K562 (cell line): ENCODE data around the gene CAMK2D. TPM values are rescaled to one million over a fixed set of nuclear protein-coding genes. Genes with fewer than 3 reads are reported as not detected.

Source experiments
- ATAC-seq: fragments of 200-7000 bp; cut with Tn5 transposase; 3 replicates; pipeline ENCODE4 v1.9.1; 2020; ENCODE audit warnings: moderate library complexity
- BruUV-seq: library from RNA; stranded (reverse); fragments of 400-500 nt; replicated peaks from 2 replicates; lab custom pipeline; 2021; lab: Mats Ljungman, UMichigan
- CTCF ChIA-PET: fragments of 300-600 bp; formaldehyde crosslinking; extraction: SDS; loops from one replicate; lab custom pipeline; 2021; ENCODE audit warnings: low intra/inter-chr PET ratio; lab: Yijun Ruan, JAX
- POLR2A ChIA-PET: fragments of 300-600, 350-650 bp; sonication (Branson Sonifier 250); formaldehyde crosslinking; extraction: SDS; loops from one replicate; lab custom pipeline; 2021; ENCODE audit warnings: antibody characterized with exemption, inconsistent platforms; lab: Yijun Ruan, JAX
- DNase-seq, 4 experiments: peaks; one replicate each; pipeline versions ENCODE4 v3.0.0 to v3.0.0-alpha.2; 2011 to 2018; ENCODE audit warnings: low spot score in 3 of 4, mixed read lengths in 3 of 4; ENCODE audit errors: extremely low read depth in 1 of 4
- FAIRE-seq: peaks from 2 replicates; lab custom pipeline; 2011; peaks lifted over from hg19 to GRCh38; lab: Jason Lieb, UNC
- H2AFZ ChIP-seq: 2 replicates; pipeline ENCODE4 v1.6.0; 2011; ENCODE audit warnings: low read depth, low read length, control low read depth, inconsistent platforms
- H3K27ac ChIP-seq: fragments of 200-600 bp; 3 replicates; pipeline ENCODE4 v1.8.0; 2011; ENCODE audit warnings: low read depth, mild to moderate bottlenecking, control low read depth, inconsistent platforms, low read length, moderate library complexity, mixed read lengths; ENCODE audit errors: extremely low read depth
- H3K27me3 ChIP-seq, 2 experiments: fragments of 300-600 bp in 1 of 2; 2 replicates in 1 of 2; 3 replicates in 1 of 2; pipeline versions ENCODE4 v1.6.0 to v1.8.0; 2011; ENCODE audit warnings: inconsistent platforms in 2 of 2, low read length in 2 of 2, mild to moderate bottlenecking in 1 of 2, mixed read lengths in 1 of 2, moderate library complexity in 1 of 2; ENCODE audit not compliant: control insufficient read depth in 2 of 2, insufficient read depth in 2 of 2
- H3K36me3 ChIP-seq: fragments of 300-600 bp; 3 replicates; pipeline ENCODE4 v1.8.0; 2011; ENCODE audit warnings: mild to moderate bottlenecking, low read length, inconsistent platforms; ENCODE audit not compliant: control insufficient read depth, insufficient read depth
- H3K4me1 ChIP-seq, 2 experiments: fragments of 200-600 bp in 1 of 2; replicated peaks in 1 of 2; 2 replicates in 1 of 2; 3 replicates in 1 of 2; pipeline versions ENCODE4 v1.5.1 to v1.8.0; 2011; ENCODE audit warnings: inconsistent platforms in 2 of 2, low read length in 2 of 2, mild to moderate bottlenecking in 1 of 2, mixed read lengths in 1 of 2, moderate library complexity in 1 of 2; ENCODE audit not compliant: control insufficient read depth in 2 of 2, insufficient read depth in 2 of 2
- H3K4me2 ChIP-seq: 2 replicates; pipeline ENCODE4 v1.6.1; 2011; ENCODE audit warnings: low read length, control low read depth, inconsistent platforms, mixed read lengths; ENCODE audit not compliant: insufficient read depth
- H3K4me3 ChIP-seq: fragments of 200-600 bp; sonication (generic), shearing (Covaris generic); 2 replicates; pipeline ENCODE4 v1.5.1; 2016; ENCODE audit warnings: control low read depth, inconsistent platforms
- H3K79me2 ChIP-seq: fragments of 200-600 bp; 3 replicates; pipeline ENCODE4 v1.8.0; 2011; ENCODE audit warnings: low read length, inconsistent platforms; ENCODE audit not compliant: control insufficient read depth, insufficient read depth
- H3K9ac ChIP-seq, 2 experiments: 2 replicates each; pipeline versions ENCODE4 v1.6.0 to v1.6.1; 2011; ENCODE audit warnings: low read depth in 2 of 2, low read length in 2 of 2, control low read depth in 1 of 2, inconsistent platforms in 1 of 2, mild to moderate bottlenecking in 1 of 2, mixed read lengths in 1 of 2; ENCODE audit not compliant: insufficient read depth in 1 of 2
- H3K9me1 ChIP-seq: one replicate; pipeline ENCODE4 v1.6.0; 2011; ENCODE audit warnings: inconsistent platforms, mild to moderate bottlenecking, low read length, moderate library complexity; ENCODE audit not compliant: control insufficient read depth, insufficient read depth
- H3K9me3 ChIP-seq: replicated peaks from 2 replicates; pipeline ENCODE4 v1.5.1; 2011; ENCODE audit warnings: low read depth, low read length, inconsistent platforms; ENCODE audit not compliant: control insufficient read depth, insufficient read depth
- H4K20me1 ChIP-seq: replicated peaks from 2 replicates; pipeline ENCODE4 v1.6.1; 2011; ENCODE audit warnings: low read length, inconsistent platforms, mixed read lengths; ENCODE audit not compliant: control insufficient read depth, insufficient read depth
- NFIC ChIP-seq: fragments of 450-650 bp; IDR thresholded peaks from 2 replicates; pipeline ENCODE4 v1.6.1; 2017; ENCODE audit warnings: mild to moderate bottlenecking, inconsistent platforms
- NFIX ChIP-seq: fragments of 250-450 bp; sonication (Bioruptor Pico); IDR thresholded peaks from 2 replicates; pipeline ENCODE4 v1.4.0; 2020; ENCODE audit warnings: low read depth, mild to moderate bottlenecking, moderate library complexity
- PML ChIP-seq: IDR thresholded peaks from 2 replicates; pipeline ENCODE4 v1.6.1; 2012; ENCODE audit warnings: low read length, inconsistent platforms
- POLR2H ChIP-seq: IDR thresholded peaks from 2 replicates; pipeline ENCODE4 v1.6.1; 2016; ENCODE audit warnings: missing genetic modification characterization, low read depth, mild to moderate bottlenecking, control low read depth, missing compliant biosample characterization, moderate library complexity
- RBM25 ChIP-seq: fragments of 200-400 bp; formaldehyde crosslinking; IDR thresholded peaks from 2 replicates; pipeline ENCODE4 v1.6.1; 2018; ENCODE audit warnings: low read length, low read depth, moderate library complexity; ENCODE audit not compliant: severe bottlenecking
- ZFP36 ChIP-seq: fragments of 150-350 bp; IDR thresholded peaks from 2 replicates; pipeline ENCODE4 v1.6.1; 2018; ENCODE audit warnings: low read length, low read depth; ENCODE audit not compliant: partially characterized antibody
- ZFPM2 ChIP-seq: fragments of 250-450 bp; sonication (Bioruptor Pico); IDR thresholded peaks from 2 replicates; pipeline ENCODE4 v1.5.1; 2022; ENCODE audit warnings: mild to moderate bottlenecking
- WGBS: fragments of 100-300 bp; shearing (Covaris generic); methylation state at CpG from one replicate; pipeline ENCODE4 v1.1.6; 2016; ENCODE audit warnings: low coverage, mixed read lengths; ENCODE audit not compliant: insufficient coverage; ENCODE audit errors: missing lambda C conversion rate; 5-methylcytosine and 5-hydroxymethylcytosine counted together
- in situ Hi-C: fragments of 300-500 bp; cut with MboI; formaldehyde crosslinking; loops from 4 replicates; pipeline ENCODE4 v1.15.0; 2018; ENCODE audit warnings: inconsistent platforms, mixed read lengths
- intact Hi-C: fragments of 100-400 bp; cut with micrococcal nuclease; formaldehyde crosslinking; loops from 2 replicates; pipeline ENCODE4 v1.14.2; 2022
- polyA plus RNA-seq, 8 experiments: library from polyadenylated mRNA; depleted of rRNA in 4 of 8; stranded (reverse) in 5 of 8; unstranded in 3 of 8; fragments of >200 nt; fragmentation: Nextera tagmentation in 2 of 8; fragmentation: Illumina TruSeq in 1 of 8; extraction: Ambion mirVana in 2 of 8; extraction: Trizol in 1 of 8; gene quantifications; 2 replicates each; pipeline versions ENCODE4 v1.2.1 to v1.2.3, GENCODE V29; 2011 to 2014; ENCODE audit warnings: inconsistent platforms in 1 of 8, missing spikeins in 1 of 8
- total RNA-seq, 7 experiments: library from RNA; depleted of rRNA in 6 of 7; stranded (reverse); fragments of >200 nt in 6 of 7; fragmentation: Illumina TruSeq in 2 of 7; extraction: Trizol in 2 of 7; gene quantifications; 2 replicates each; pipeline versions ENCODE4 v1.2.1 to v1.2.3, GENCODE V29; 2011 to 2021; ENCODE audit warnings: low replicate concordance in 1 of 7

CAMK2D gene
- total and polyA plus RNA-seq, 9 of the 15 experiments (the other 6 are each of a cell fraction or from before 2014, with no cell fraction given) = 0.01 to 0.33 (median 0.04) TPM; not detected in 2

DNA sequence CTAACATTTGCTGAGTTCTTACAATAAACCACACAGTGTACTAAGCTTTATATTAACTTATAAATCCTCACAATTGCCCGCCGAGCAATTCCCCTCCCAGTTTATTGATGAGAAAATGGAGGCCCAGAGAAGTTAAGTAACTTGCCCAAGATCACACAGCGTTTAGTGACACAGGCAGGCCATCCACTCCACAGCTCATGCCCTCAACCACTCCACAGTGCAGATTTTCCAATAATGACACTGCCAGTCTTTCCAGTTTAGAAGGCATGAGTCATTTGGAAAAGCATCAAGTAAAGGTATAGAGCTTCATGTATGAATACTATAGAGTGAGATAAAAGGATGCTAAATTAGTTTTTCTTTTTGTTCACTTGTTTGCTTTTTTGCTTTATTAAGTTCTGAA, 208.5 kb downstream of the CAMK2D start:
- Histone ChIP-seq H3K9me3 (no peaks in the 10 kb centered on the region), H4K20me1 (no peaks in the 10 kb centered on the region), H3K4me1 (no peaks in the 10 kb centered on the region), H3K9ac (no peak overlapping the region), H3K9me1 (no peaks in the 10 kb centered on the region), H2AFZ (no peak overlapping the region), H3K36me3 (no peaks in the 10 kb centered on the region), H3K79me2 (no peaks in the 10 kb centered on the region), H3K4me2 (no peak overlapping the region), H3K4me3 (no peak overlapping the region), H3K27ac (no peak overlapping the region), H3K27me3 (no peaks in the 10 kb centered on the region)
- TF ChIP-seq RBM25 = peak; percentile 75
- peak; percentile 45 for TF ChIP-seq ZFP36
- no peak for TF ChIP-seq POLR2H (tag)
- intact Hi-C loops (no loop called here), in situ Hi-C loops (no loop called here)
- DNase-seq = no peak
- WGBS = 0% methylated on average over 3 of the region's 3 CpGs
- no peak for ATAC-seq
- POLR2A ChIA-PET = no interaction called here
- CTCF ChIA-PET = no interaction called here
- FAIRE-seq = no peak
- BruUV-seq = no TSS peak

DNA sequence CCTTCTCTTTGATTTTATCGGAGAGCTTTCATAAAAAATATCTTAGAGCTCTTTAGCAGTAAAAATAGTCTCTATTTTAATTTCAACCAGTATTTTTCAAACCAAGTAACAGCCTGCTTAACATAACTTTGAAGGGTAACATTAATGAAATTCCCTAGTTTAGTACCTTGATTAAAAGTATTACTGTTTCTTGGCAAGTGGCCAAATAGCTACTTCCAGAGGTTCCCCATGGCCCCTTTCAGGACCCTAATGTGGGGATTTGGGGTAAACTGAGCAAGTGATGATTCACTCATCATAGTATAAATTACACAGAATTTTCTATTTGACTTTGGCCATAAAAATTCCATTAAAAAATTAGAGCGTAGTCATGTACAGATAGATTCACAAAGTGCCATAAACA, 211.0 kb downstream of the CAMK2D start:
- ChIA-PET CTCF (no interaction called here), POLR2A (no interaction called here)
- H3K36me3 ChIP-seq = no peaks in the 10 kb centered on the region
- ATAC-seq (no peak), FAIRE-seq (no peak), DNase-seq (no peak)
- no peak overlapping the region for H3K9ac ChIP-seq
- H3K9me3 ChIP-seq = no peaks in the 10 kb centered on the region
- TF ChIP-seq NFIX (CRISPR knock-in tag) (peak; percentile 67; the same call in 1 of the 2 replicates), PML (no peak), NFIC (peak; percentile 81), ZFPM2 (CRISPR knock-in tag) (no peak)
- no peaks in the 10 kb centered on the region for H3K79me2 ChIP-seq
- no peak overlapping the region for H2AFZ ChIP-seq
- intact Hi-C loops (no loop called here), in situ Hi-C loops (no loop called here)
- no peaks in the 10 kb centered on the region for H3K4me1 ChIP-seq
- no peaks in the 10 kb centered on the region for H3K9me1 ChIP-seq
- no TSS peak for BruUV-seq
- no peak overlapping the region for H3K4me3 ChIP-seq
- H4K20me1 ChIP-seq = no peaks in the 10 kb centered on the region
- 11% methylated on average over 2 of the region's 2 CpGs for WGBS
- H3K4me2 ChIP-seq = no peak overlapping the region
- no peaks in the 10 kb centered on the region for H3K27me3 ChIP-seq
- H3K27ac ChIP-seq = no peak overlapping the region
